Daoy (cell line): ENCODE data around the gene NCLN. TPM values are rescaled to one million over a fixed set of nuclear protein-coding genes. Genes with fewer than 3 reads are reported as not detected.
A peak's percentile ranks its signal among the peaks of the same experiment; 100 is the strongest.
"Not testable (repeated sequence)": the region's sequence is repeated elsewhere in the genome, so short reads cannot be mapped to it uniquely, and the experiment has no call there.

Experiments
- DNase-seq: peaks from one replicate; pipeline ENCODE4 v3.0.0-alpha.2; 2015; ENCODE audit warnings: low read depth
- total RNA-seq: library from RNA; depleted of rRNA; stranded (reverse); fragments of >200 nt; shearing (Covaris generic); gene quantifications from 2 replicates; pipeline ENCODE4 v1.2.3, GENCODE V29; 2014; rRNA removed

Gene NCLN
- 80.2 and 85.1 TPM in 2 replicates for total RNA-seq

- DNase-seq, result peak; percentile 96
These were observed at the start of gene NCLN for GRCh38 chr19:3185461-3186159. Gene NCLN, plus strand, starts transcription at chr19:3185930. Its CDS starts 101 bp downstream, at chr19:3186031.

GRCh38 chr19:3135961-3136683 is 49.6 kb upstream of the NCLN start, which contains the start of gene GNA15:
Gene GNA15, plus strand, starts transcription at chr19:3136033. Its CDS starts 418 bp downstream, at chr19:3136451.
- DNase-seq, result no peak

GRCh38 chr19:3136684-3137055 is 49.1 kb upstream of the NCLN start:
- DNase-seq, result no peak

- DNase-seq, result no peak
These were observed 48.6 kb upstream of the NCLN start for GRCh38 chr19:3137119-3137518.

- DNase-seq, result no peak
These were observed 47.5 kb upstream of the NCLN start for GRCh38 chr19:3138268-3138667.

GRCh38 chr19:3140667-3141038 is 45.1 kb upstream of the NCLN start:
- no peak for DNase-seq

GRCh38 chr19:3142292-3142670 is 43.4 kb upstream of the NCLN start:
- peak; percentile 87 for DNase-seq

GRCh38 chr19:3142781-3143337 is 42.9 kb upstream of the NCLN start:
- DNase-seq, result no peak

- DNase-seq, result no peak
These were observed 39.6 kb upstream of the NCLN start for GRCh38 chr19:3145909-3146676.

GRCh38 chr19:3146677-3147100 is 39.0 kb upstream of the NCLN start:
- DNase-seq, result peak; percentile 41

GRCh38 chr19:3148503-3148902 is 37.2 kb upstream of the NCLN start:
- DNase-seq, result no peak

- DNase-seq, result no peak
These were observed 36.6 kb upstream of the NCLN start for GRCh38 chr19:3149089-3149488.

- no peak for DNase-seq
These were observed 35.9 kb upstream of the NCLN start for GRCh38 chr19:3149526-3150505.

GRCh38 chr19:3150739-3151329 is 34.9 kb upstream of the NCLN start:
- DNase-seq, result no peak

GRCh38 chr19:3151563-3152418 is 33.9 kb upstream of the NCLN start:
- DNase-seq, result no peak

- no peak for DNase-seq
These were observed 33.3 kb upstream of the NCLN start for GRCh38 chr19:3152419-3152780.

- no peak for DNase-seq
These were observed 32.2 kb upstream of the NCLN start for GRCh38 chr19:3153286-3154230.

- DNase-seq, result not testable (repeated sequence)
These were observed 31.3 kb upstream of the NCLN start for GRCh38 chr19:3154447-3154846.
